DND-41 (cell line): ENCODE results near the gene MPI.

Source experiments
- EZH2 ChIP-seq: IDR thresholded peaks from 3 replicates; pipeline ENCODE4 v1.6.1; 2012; ENCODE audit warnings: borderline replicate concordance, low read depth, mild to moderate bottlenecking, moderate library complexity, low read length, inconsistent platforms; ENCODE audit not compliant: severe bottlenecking
- TF ChIP-seq, protein P1 (sequence below): IDR thresholded peaks from 2 replicates; pipeline ENCODE4 v1.5.1; 2012; ENCODE audit warnings: borderline replicate concordance, low read length, moderate library complexity, mild to moderate bottlenecking; ENCODE audit not compliant: poor library complexity, severe bottlenecking; ENCODE audit errors: extremely low read depth

DNA sequence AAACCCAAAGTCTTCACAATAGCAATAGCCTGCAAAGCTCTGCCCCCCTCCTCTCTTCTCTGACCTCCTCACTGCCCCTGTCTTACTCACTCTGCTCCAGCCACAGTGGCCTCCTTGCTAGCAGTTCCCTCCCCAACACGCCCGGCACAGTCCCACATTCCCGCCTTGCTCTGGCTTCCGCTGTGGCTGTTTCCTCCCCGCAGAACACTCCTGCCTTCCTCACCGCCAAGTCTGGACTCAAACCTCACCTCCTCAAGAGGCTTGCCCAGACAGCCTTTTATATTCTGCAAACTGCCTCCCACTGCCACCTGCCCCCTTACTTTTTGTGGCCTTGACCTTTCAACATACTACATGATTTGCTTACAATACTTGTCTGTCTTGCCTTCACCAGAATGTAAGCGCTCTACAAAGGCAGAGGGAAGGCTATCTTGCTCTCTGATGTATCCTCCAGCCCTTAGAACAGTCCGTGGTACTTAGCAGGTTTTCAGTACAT lies 406 bp upstream of the MPI start:
- TF ChIP-seq, protein P1, sequence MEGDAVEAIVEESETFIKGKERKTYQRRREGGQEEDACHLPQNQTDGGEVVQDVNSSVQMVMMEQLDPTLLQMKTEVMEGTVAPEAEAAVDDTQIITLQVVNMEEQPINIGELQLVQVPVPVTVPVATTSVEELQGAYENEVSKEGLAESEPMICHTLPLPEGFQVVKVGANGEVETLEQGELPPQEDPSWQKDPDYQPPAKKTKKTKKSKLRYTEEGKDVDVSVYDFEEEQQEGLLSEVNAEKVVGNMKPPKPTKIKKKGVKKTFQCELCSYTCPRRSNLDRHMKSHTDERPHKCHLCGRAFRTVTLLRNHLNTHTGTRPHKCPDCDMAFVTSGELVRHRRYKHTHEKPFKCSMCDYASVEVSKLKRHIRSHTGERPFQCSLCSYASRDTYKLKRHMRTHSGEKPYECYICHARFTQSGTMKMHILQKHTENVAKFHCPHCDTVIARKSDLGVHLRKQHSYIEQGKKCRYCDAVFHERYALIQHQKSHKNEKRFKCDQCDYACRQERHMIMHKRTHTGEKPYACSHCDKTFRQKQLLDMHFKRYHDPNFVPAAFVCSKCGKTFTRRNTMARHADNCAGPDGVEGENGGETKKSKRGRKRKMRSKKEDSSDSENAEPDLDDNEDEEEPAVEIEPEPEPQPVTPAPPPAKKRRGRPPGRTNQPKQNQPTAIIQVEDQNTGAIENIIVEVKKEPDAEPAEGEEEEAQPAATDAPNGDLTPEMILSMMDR, result no peak
- no peak for TF ChIP-seq EZH2
